ENCODE results near the gene THRB.

The THRB gene

DNA sequence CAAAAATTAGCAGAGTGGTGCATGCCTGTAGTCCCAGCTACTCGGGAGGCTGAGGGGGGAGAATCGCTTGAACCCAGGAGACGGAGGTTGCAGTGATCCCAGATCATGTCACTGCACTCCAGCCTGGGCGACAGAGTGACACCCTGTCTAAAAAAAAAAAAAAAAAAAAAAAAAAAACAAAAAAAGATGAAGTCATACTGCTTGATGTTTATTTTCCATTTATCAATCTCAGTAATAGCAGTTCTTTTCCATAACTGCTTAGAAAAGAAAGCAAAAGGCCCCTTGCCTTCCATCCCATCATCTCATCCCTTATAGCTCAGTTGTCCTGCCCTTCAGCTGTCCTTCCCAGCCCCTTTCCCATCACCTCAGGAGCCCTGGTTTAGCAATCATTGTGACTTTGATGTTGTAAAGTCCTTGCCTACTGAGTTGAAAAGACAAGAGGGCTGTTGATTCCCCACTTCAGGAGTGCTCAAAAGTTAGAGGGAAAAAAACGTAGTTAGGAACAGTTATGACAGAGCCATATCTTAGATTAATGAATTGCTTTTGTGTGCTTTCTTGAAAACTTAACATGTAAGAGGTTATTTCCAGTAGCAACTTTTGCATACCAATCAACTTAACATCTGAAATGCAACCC, 18.0 kb upstream of the THRB start:
- no peak for DNase-seq

DNA sequence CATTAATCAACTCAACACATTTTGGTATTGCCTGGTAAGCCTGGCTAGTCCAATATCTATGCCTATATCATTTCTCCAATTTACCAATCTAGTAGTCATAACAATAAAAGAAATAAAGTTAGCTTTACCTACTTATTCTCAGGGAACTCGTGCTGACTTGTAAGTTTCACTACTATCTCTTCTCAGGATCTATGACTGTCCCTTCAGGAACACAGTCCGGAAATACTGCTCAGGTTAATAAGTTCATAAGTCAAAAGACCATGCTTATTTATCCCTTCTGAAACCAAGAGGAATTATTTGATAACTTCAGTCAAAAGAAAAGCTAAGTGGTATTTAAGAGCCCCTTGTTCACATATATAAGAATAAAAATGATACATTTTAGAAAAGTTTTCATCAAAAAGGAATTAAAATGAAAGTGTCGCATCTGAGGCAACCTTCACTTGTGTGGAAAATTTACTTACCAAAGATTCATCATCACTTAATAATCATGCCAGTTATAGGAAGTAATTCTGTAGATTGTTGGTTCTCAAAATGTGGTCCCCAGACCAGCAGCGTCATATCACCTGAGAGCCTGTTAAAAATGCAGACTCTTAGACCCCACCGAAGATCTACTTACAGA, 15.5 kb upstream of the THRB start:
- no peak for DNase-seq

DNA sequence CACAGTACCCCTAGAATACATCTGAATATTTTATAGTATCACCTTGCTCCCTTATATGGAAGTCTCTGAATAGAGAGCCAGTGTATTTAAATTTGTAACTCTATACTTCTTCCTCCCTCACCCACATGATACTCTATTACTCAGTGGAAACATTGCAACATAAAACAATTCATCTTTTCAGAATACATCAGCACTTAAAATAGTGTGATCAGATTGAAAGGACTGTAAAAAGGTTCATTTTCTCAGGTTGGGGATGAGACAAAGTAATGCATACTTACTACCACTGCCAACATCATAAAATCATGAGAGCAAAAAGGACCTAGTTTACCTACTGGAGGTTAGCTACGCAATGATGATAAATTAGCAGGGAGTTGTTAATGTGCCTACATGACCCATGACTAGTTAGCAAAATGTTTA, 13.8 kb upstream of the THRB start:
- no peak for DNase-seq

DNA sequence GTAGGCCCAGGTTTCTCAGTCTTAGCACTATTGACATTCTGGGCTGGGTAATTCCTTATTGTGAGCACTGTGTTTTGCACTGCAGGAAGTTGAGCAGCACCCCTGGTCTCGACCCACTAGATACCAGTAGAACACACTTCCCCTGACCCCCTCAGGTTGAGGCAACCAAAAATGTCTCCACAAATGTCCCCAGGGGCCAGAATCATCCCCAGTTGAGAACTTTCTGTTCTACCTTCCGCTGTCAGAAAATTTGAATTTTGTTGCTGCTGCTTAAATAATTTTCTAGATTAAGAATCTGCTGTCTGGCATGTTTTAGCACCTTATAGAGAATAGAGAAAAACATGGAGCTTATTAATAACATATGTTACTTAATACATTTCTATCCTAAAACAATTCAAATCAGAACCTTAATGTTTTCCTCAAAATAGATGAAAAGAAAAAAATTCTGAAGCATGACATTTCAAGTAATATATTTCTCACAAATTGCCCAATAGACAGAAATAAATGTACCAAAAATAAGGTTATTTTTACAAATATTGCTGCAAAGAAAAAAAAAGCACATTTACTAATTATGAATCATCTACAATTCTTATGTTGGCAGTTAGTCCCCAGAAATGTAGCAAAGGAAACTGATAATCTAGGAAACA, 13.2 kb upstream of the THRB start:
- DNase-seq: no peak

DNA sequence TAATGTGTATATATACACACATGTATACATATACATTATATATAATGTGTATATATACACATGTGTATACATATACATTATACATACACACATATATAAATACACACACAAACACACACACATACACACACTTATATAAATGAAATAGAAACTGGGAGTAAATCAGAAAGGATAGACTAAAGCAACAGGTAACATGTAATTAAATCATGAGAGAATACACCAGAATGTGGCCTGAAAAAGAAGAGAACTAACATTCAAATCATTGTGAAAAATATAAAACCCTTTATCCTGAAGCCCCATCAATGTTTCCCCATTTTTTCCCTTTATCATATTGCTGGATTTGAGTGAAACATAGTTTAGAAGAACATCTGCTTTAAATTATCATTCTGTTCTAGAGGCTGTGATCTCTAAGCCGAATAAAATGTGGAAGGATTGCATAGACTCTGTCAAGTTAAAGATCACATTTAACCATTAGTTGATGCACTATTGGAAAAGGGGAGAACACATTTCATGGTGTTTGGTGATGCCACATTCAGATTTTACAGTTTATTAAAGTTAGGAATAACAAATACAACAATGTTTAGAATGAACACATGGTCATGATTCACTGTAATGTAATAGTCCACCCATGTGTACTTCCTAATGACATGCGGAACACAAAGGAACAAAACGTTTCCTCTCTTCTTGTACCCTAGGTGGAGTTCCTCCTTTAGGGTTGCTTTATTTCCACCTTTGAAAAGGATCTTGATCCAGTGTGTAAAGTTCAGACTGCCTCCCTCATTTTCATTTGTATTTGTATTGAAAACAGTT, 12.5 kb upstream of the THRB start:
- no peak for DNase-seq

DNA sequence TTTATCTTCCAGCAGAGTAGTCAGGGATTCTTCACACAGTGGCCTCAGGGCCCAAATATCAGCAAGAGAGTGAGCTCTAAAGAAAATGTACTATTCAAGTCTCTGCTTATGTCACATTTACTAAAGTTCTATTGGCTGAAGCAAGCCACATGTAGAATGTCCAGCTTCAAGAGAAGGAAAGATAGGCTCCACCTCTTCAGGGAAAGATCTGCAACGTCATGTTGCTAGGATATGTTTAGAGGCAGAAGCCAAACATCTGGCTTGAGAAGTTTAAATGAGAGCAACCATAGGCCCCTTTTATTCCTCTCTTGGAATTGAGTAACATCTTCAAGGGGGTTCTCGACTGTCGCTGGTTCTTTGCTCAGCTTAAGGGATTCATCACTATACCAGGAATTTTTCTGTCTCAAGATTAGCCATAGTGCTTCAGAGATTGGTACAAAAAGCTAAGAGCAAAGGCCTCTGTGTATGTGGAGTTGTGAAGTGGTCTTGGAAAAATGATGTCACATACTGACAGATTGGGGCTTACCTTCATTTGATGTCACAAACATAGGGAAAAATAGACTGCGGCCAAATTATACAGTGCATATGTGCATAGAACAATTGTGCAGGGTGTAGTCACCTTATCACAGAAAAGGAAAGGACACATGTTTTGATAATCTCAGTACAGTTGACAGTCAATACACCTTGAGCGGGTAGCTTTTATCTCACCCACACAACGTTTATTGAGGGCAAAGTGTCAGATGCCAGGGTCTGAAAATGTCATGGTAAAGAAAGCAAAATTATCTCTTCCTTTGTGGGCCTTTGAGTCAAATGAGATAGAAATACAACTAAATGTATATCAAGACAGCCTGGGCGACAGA, 11.3 kb upstream of the THRB start:
- DNase-seq: no peak

DNA sequence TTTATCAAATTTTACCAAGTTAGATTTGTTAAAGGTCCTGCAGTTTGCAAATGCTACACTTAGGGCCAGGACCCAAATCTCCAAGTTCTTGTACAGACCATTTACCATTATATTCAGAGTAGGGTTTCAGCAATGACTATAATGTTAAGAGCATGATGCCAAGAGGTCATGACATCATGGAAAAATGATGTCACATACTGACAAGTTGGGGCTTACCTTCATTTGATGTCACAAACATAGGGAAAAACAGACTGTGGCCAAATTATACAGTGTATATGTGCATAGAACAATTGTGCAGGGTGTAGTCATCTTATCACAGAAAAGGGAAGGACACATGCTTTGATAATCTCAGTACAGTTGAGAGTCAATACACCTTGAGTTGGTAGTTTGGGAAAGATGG, 10.1 kb upstream of the THRB start:
- DNase-seq: no peak

DNA sequence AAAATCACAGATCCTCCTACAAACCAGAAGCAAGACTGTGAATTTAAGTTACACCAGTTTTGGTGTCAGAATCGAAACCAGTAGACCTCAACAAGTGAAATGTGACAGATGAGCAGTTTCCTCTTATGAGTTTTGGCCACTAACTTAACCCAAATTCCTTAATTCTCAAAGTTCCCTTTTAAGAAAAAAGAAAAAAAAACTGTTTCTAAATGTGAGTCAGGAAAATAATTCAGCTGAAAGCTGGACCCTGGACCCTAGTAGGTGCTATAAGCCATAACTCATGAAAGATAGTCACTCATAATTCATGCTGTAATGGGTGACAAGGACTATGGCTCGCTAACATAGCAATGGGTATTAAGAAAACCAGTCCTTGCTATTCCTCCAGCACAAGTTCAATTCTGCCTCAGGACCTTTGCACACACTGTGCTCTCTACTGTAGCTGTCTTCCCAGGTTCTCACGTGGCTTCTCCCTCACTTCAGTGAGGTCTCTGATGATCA, 9.0 kb upstream of the THRB start:
- no peak for DNase-seq

DNA sequence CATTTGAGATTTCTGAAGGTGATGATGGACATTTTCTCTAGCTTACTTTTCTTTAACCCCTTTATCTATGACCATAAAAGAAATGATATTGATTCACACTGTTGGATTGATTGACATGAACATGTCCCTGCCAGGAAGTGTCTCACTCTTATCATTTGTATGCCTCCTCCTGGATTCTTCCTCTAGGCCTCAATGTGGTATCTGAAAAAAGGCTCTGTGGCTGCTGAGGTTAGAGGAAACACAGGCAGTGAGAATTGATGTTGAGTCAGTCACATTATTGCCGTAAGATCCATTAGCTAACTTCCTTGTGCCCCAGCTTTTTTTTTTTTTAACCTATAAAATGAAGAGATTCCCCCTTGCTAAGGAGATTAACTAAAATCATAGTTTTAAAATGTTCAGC, 8.0 kb upstream of the THRB start:
- no peak for DNase-seq

DNA sequence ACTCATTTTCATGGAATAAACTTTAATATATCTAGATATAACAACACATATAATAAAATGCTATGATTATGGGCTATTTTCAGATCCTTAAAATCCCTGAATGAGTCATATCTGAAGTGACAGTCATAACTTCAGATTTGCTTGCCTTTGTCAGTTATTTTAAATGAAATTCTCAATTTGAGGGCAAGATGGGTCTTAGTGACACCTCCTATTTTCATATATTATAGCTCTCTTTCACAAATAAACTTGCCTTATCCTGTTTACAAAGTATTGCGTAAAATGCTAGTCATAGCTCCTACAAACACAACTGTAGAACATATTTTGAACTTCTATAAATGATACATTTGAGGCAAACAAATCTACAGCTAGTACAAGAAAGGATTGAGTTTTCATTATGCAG, 6.2 kb upstream of the THRB start:
- DNase-seq: no peak

DNA sequence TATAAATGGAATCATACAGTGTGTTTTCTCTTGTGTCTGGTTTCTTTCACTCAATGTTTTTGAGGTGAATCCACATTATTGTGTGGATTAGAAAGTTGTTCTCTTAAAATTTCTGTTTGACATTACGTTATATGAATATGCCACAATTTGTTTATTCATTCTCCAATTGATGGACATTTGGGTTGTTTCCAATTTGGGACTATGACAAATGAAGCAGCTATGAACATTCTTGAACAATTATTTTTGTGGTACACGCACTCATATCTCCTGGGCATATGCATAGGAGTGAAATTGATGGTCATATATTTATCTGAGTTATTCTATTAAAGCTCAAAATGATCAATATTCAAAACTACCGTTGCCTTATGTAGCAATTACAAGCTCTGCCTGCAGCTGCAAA, 5.3 kb upstream of the THRB start:
- DNase-seq: no peak

DNA sequence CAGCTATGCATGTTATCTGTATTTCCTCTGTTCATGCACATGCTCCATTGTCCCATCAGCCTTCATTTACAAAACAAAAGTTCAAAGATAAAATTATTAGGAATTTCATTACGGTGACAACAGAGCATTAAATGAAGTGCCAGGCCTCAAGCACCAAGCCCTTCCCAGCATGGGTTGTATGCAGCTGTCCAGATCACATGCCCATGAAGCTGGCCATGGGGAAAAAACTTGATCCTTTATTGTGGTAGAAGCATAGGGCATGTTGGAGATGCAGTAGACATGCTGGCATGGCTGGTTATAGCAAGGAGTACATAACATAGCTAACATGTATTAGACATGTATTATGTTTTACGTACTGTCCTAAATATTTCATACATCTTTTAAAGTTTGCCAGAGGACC, 4.1 kb upstream of the THRB start:
- DNase-seq: no peak

DNA sequence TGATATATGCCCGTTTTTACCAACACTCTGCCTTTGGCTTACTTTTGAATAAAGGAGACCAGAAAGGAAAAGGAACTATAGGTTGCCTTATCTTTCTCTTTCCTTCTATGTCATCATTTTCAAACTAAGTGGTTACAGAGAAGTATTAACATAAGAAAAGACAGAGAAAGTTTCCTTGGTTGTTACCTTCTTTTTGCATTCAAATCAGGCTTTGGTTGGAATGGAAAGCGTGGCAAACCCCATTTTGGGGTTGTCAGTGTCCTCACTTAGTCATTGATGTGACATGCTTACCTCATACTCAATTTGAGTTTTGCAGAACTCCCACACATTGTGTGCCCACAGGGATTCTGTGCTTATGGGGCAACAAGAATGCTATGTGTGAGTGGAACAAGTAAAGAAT, 3.7 kb upstream of the THRB start:
- DNase-seq: no peak

DNA sequence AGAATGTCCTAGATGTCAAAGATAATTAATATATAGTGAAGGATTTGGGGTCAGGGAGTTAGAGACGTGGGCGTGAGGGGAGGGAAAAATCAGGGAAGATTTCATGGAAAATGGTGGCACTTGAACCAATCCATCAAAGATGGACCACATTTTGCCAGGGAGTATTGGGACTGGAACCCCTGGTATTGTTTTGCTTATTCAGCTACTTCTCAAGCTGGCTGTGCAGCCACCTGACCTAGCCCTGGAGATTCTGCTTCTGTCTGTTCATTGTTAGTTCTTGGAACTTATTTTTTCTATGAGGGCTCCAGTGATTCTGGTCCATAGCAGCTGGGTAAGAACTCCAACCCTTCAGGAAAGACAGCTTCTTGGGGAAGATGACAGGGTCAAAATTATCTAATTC, 3.3 kb upstream of the THRB start:
- no peak for DNase-seq

DNA sequence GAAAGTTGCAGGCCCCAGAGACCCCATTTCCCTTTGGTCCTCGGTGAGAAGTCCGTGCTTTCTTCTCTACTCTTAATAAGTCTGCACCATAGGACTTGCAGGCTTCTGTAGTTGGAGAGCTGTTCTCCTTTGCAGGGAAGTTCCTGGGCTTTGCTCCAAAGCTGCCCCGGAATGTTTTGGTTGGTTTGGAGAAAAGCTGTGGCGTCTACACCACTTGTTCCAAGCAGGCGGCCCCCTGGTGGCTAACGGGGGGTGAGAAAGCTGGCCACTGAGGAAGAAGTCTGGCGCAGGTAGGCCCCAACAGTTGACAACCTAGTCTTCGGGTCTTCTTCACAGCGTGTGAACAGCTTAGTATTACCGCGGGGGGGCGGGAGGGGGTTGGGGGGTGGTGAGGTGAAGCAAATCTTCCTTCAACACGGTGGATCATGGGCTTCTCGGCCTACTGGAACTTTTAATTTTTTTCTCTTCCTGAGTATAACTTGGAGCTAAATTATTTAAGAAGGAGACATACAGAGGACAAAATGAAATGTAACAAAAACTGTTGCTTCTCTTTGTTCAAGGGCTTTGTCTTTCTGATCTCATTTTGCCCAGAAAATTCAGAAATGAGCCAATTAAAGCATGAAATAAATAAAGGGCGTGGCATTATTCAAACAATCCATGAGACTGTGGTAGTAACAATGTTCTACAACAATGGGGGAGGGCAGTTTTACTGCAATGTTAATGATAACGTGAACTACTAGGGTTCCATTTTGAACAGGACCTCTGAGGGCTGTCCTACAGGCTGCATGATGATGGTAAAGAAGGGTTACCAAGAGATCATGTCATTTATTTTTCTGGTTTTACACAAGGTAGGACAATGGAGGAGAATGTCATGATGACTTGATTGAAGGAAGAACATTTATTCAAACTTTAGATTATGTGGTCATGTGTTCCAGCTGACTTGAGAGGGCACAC, 2.2 kb upstream of the THRB start:
- peak in 20 of 56 donors; percentile 1 to 43 (median 11) for DNase-seq

DNA sequence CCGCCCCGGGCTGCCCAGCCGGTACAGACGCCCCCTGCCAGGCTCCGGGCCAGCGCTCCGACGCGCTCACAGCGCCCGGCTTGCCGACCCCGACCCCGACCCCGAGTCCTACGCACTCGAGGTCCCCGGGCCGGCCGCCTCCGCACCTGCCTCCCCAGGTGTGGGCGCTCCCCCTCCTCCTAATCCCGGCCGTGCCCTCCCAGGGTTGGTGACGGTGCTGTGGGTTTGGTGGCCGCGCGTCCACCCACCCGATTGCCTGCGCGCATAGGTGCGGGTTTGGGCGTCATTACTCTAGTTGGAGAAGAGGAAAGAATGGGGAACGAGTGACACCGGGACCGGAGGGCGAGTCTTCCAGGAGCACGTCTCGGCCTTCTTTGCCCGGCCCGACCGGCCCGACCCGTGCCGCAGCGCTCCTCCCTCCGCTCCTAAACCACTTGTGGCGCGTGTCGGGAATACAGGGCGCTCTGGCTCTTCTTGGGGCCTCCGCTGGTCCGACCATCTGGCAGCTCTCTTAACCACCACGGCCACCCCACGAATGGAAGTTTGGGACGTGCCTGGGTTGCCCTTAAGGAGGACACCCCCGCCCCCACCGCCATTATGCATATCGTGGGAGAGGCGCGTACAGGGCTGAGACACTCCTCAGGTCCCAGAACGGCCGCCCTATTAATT, 810 bp upstream of the THRB start:
- peak in 24 of 56 donors; percentile 9 to 72 (median 33) for DNase-seq

DNA sequence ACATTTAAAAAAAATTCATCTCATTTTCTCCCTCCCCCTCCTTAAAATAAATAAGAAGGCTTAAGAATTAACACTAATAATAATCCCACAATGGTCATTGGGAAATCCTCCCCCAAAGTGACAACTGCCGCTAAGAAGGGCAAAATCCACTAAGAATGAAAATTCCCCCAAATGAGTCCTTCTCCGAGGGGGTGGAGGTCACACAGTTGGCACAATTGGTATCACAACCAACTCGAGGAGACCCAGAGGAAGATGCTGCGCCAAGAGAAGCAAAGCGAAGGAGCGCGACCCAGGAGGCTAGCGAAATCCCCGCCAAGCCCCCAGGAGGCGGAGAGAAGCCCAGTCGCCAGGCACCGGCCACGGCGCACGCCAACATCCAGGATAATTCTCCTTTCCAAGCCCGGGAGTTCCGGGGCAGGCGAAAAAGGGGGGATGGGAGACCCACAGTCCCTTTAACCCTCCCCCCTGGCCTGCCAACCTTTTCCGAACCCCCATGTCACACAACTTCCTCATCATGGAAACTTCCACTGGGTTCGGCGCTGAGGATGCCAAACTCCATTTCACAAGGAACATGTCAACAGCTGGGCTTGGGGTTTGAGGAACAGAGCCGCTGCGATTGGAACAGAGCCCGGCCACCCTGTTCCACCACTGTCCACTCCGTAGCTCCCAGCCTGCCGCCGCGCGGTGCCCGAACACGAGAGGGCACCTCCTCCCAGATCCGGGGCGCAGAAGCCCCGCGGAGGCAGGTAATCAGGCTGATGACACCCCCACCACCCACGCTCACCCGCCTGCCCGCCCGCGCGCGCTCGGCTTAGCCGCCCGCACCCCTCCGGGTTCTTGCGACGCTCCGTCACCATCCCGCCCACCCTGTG, 668 bp downstream of the THRB start:
- peak in 49 of 56 donors; percentile 14 to 85 (median 52) for DNase-seq

DNA sequence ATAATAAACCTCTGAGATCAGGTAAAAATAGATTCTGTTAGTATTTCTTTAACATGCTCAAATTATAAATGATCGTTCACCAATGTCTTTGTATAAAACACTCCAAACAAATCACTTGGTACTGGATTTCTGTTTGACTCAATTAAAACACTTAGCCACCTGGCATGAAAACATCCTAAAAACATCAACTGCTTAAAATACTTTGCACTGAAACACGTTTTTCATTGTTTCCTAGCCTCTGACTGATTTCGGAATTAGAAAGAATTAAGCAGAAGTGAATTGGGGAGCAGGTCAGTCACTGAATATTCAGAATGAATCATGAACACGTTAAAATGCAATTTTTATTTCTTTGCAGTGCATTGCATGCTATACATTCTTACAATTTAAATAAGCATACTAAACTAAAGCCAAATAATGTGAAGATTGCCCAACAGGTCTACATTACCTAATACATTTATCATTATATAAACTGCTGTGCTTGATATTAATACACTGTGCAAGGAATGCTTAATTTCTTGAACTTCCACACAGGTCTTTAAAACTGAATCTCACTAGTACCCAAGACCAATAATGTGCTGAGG, 1.6 kb downstream of the THRB start:
- DNase-seq: no peak

All from nucleus accumbens (tissue), 56 donors.